Stimulated activated CD8-positive, alpha-beta memory T cell treated with anti-CD3 and anti-CD28 coated beads, Interleukin-15, amount 100 ng/mL, for 48 hours (primary cell): ENCODE results near the gene PHACTR3.

Source experiments
- DNase-seq, 2 donors: peaks; one replicate each; pipeline ENCODE4 v3.0.0-alpha.2; 2020; ENCODE audit warnings: low read depth in 2 of 2

Gene PHACTR3

DNA sequence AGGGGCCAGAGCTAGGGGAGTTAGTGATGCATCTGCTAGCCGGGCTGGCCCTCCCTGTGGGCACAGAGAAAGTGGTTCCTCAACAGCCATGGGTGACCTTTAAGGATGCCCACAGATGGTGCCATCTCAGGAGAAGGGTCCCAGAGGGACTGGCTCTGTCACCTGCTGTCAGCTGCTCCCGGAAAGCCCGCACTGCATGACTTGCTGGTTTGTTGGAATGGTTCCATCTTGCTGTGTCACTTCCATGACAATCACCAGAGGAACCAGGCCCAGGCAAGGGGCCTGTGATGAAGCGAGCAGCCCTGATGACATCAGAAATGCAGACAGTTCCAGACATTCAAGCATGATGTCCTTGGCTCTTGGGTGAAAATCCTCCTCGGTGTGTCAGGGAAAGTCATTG, 125.2 kb downstream of the PHACTR3 start:
- no peak for DNase-seq

DNA sequence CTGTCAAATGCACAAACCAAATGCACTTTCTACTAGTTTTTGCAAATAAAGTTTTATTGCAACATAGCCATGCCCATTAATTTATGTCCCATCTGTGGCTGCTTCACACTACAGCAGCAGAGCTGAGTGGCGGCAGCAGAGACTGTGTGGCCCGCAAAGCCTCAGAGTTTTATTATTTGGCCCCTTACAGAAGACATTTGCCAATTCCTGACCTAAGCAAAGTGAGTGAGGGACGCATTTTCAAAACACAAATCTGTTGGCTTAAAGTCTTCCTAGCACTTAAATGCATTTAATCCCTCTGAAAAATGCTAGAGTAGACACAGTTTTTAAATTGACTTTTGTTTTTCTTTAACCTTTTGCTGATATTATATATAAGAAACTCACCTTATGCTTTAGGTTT, 126.4 kb downstream of the PHACTR3 start:
- no peak for DNase-seq

DNA sequence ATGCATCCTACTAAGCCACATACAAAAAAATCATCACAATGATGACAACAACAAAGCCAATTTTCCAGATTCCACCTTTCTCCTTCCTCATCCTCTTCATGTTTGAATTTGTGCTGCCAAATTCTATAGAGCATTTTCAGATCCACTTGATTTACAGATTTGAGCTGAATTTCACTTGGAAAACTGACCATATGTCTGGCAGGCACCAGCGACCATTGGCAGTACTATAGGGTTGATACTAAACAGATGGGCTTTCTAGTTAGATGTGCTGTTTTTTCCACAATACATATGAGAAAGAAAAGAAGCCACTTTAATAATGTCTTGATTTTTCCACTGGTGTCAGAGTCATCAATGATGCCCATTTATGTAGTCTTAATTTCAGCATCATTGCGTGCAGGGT, 127.0 kb downstream of the PHACTR3 start:
- DNase-seq: no peak

DNA sequence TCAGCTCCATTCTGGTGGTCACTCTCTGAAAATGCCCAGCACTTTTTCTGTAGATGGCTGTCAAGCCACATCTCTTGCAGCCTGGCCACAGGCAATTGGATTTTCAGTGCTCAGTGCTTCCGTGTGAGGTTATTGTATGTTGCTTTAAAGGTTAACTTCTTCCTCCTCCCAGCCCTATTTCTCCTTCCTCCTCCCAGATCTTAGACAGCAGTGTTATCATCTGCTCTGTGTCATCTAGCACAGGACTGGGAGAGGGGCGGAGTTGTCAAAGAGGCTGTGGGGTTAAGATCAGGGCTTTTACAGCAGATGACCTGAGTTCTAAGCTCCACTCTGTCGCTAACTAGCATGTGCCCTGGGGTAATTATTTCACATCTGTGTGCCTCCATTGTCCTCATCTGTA, 129.0 kb downstream of the PHACTR3 start:
- no peak for DNase-seq

DNA sequence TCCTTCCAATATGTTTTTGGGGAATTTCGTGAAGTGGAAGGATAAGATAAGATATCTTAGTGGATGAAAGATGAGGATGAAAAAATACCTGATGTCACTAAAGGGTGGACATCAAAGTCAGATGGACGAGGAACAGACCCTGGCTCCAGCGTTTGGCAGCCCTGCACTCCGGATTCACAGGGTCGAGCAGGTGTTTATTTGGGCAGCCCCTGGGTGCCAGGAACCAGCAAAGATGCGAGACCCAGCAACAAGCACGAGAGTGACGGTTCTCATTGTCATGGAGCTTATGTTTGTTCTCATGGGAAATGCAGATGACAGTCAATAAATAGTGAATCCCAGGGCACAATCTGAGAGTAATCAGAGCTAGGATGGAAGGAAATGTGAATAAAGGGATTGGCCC, 131.1 kb downstream of the PHACTR3 start:
- DNase-seq: no peak

DNA sequence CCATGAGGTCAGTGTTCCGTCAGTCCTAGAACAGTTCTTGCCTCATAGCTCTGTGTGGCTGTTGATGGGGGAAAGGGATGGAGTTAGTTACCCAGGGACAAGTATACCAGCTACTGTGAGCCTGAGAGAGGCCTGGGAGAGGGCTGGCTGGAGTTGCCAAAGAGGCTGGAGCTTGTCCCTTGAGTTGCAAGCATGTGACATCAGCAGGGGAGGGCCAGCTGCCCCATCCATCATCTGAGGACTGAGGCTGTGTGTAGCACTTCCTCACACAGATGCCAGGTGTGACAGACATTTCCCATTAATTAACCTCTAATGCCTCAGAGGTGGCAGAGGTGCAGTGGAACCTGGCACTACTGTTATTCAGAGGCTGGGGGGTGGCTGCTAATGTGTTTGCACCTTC, 131.6 kb downstream of the PHACTR3 start:
- DNase-seq: no peak

DNA sequence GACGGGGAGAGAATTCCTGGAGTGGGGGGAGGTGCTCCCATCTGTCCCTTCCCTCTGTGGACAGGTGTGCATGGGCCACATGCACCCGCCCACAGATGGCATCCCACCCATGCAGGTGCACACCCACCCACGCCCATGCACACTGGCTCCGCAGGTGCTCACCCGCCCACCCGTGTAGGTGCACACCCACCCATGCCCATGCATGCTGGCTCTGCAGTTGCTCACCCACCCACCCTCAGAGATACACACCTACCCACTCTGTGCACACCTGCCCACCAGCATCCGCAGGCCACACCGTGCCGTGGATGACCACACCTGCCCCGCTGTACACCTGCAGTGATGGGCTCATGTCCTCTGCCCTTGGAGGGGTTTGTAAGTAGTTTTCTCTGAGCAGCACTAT, 132.0 kb downstream of the PHACTR3 start:
- no peak for DNase-seq

DNA sequence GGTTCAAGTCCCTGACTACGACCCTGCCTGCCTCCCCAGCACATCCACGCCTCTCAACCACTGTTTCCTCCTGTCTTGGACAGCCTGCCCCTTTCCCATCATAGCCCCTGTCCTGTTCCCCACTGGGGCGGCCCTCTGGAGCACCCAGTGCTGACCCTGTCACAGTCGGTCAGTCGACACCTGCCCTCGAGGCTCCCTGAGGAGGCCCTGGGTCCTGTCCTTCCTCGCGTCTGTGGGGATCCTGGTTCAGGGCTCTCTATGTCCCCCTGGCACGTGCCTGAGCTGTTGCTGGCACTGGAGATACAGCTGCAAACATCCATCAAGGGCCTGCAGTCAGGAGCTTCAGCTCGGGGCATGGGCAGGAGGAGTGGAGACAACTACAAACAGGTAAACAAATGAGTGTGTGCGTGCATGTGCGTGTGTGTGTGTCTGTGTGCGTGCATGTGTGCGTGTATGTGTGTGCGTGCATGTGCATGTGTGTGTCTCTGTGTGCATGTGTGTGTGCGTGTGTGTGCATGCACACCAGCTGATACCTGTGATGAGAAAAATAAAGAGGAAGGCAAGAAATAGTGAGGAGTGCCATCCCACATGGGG, 132.8 kb downstream of the PHACTR3 start:
- no peak for DNase-seq

DNA sequence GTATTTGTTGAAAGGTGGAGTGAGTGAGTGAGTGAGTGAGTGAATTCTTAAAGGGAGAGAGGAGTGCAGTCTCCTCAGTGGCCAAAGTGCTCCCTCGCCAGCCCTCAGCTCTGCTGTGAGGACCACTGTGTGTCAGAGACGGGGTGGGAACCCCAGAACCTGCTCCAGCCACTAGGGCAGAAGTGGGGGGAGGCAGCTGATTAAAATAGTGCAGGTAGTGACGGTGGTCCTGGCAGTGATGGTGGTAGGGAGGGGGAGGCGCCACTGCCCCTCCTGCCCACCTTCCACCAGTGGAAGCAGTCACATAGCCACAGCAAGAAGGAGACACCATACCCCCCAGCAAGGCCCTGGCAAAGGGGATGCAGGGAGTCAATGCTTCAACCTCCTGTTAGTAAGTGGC, 133.5 kb downstream of the PHACTR3 start:
- no peak for DNase-seq

DNA sequence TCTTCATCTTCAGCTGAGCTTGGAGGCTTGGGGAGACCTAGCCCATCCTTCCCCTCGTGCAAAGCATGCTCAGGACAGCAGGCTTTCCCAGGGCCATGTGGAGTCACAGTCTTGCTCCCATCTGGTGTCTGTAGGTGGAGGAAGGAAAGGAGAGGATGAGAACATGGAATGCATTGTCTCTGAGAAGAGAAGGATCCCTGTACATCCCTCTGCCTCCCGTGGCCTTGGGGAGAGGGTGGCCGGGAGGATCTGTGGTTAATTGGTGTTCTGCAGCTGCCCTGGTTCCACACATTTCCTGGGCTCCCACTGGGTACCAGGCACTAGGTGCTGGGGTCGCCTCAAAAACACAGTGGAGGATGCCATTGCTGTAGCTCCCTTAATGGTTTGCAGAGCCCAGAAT, 134.5 kb downstream of the PHACTR3 start:
- DNase-seq: no peak

DNA sequence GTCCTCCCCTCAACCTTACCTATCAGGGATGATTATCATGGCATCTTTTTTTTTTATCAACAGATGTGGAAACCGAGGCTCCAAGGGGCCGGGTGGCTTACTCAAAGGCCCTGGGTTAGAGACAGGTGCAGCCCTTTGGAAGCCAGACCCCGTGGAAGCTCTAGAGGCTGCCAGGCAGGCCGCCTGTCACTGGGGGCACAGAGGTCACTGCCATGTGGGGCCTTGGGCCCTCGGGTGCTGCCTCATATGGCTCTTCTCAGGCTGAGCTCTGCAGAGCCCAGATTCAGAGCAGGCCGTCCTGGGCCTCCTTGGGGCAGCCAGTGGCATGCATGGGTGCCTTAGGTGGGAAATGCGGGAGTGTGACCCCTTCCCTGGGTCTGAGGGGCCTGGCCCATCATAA, 136.3 kb downstream of the PHACTR3 start:
- DNase-seq: no peak

DNA sequence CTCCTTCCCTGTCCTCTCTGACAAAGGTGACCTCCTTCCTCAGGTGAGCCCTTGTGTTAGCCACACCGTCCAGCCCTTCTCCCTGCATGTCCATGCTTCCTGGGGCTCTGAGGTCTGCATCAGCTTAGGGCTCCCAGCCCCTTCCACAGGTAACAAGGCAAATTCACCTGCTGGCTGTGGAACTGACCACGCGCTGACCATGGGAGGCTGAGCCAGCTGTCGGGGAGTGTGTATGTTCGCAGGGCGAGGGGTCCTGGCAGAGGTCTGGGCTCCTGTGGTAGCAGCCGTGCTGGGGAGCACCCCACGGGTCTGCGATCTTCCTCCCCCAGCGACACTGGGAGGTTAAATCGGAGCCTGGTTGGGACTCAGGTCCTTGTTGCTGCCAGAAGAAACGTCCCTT, 136.7 kb downstream of the PHACTR3 start:
- no peak for DNase-seq

DNA sequence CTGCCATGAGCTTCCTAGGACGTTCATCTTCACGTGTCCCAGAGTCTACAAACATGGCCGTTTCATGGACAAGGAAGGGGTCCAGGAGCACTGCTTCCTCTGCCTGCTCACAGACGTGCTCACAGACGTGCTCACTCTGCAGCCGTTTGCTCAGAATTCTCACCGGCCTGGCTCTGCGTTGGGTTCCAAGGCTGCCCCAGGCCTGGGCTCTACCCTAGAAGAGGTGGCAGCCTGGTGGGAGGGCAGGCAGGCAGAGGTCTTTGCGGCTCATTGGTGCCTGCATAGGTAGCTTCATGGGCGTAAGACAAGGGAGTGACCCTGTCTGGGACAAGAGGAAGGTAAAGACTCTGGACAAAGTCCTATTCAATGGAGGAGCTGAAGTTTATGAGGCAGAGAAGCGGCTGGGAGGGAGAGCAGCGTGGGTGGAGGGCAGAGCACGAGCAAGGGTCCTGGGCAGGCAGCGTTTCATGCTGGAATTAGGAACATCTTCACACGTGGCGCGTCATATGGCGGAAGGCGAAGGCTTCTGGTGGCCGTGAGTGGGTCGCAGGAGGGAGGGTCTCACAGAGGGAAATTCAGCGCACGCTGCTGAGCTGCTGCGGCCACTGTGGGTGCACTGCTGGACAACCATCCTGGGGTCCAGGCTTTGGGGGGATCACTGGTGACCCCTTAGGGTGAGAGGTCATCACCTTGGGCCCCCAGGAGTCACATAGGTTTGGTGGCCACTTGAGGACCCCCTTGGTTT, 138.2 kb downstream of the PHACTR3 start:
- DNase-seq: no peak

DNA sequence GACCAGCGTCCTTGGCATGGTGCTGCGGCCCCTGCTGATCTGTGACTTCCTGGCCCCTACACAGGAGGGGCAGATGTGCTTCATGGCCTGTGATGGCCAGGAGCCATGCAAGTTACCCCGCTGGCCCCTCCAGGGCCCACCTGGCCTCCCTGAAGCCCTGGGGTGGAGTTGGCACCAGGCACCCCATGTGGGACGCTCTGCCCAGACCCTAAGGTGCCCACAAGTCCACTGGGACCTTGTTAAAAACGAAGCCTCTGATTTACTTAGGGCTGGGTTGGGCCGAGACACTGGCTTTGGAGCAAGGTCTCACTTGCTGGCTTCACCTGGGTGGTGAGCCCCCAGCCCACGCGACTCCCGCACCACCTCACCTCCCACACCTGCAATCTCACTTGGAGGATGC, 139.0 kb downstream of the PHACTR3 start:
- no peak for DNase-seq

DNA sequence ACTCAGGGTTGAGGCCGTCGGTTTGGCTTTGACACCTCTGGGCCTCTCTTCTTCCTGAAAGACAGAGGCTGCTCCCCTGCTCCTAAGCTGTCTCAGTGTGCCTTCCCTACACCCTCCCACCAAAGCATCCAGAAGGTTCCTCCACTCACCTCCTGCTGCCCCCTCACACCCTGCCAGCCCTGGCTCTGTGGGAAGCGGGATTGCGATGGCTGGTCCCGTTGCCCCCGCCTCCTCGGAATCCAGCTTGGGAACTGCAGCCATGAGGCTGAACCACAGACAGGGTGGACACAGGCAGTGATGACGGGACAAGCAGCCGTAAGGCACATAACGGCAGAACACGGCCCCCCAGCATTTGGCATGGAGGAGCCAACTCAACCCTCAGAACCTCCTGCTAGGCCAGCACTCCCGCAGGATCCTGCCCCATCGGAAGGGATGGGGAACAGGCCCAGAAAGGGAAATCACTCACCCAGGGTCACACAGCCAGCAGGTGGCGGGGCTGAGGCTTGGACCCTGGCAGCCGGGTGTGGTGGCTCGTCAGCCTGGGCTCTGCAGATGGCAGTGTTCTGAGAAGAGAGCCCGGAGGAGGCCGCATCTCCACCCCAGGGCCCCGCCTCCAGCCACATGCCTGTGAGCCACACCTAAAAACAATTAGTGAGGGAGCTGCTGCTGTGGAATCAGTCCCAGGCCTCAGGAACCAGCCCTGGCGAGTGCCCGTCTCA, 139.6 kb downstream of the PHACTR3 start:
- DNase-seq: no peak

DNA sequence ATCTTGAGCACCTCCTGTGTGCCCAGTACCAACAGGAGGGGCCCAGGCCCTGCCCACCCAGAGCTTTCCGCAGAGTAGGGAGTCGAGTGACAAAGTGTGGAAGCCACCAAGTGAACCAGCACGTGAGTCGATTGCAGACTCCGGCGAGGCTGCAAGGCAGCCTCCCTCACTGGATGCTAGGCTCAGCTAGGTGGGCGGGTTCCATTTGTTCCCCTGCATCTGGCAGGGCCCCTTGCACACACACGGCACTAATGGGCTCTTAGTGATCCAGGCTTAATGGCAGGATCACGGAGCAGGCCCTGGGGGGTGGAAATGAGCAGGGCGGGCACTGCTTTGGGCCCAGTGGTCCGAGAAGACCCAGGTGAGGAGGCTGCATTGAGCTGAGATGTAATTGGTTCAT, 140.4 kb downstream of the PHACTR3 start:
- no peak for DNase-seq

DNA sequence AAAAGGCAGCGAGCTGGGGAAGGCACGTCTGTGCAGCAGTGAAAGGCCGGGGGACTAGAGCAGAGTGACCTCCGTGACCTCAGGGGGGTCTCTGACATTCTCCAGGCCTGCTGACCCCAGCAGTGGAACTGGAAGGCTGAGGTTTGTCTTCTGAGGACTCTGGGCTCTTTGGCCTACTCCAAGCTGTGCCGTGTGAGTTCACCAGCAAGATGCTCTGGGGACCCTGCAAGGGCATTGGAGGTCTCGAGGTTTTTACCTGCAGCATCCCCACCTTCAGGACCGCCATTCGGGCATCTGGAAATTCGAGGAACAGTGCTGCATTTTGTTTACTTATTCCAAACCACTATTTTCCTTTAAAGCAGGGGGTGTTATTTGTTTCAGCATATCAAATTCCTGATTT, 140.9 kb downstream of the PHACTR3 start:
- no peak for DNase-seq

DNA sequence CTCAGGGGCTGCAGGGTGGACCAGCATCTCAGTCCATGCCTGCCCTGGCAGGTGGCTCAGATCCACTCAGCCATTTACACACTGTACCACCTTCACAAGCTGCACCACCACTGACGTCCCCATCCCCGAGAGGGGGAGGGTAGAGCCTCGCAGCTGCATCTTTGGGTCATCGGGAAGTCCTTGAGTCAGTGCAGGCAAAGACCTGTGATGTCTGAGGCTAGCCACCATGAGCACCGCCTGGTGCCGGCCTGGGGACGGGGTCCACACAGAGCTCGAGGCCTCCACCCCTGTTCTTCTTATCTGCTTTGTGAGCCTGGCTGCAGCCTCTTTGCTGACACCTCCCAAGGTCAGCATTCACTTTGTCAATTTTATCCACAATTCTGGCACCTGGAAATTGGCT, 141.4 kb downstream of the PHACTR3 start:
- DNase-seq: no peak

DNA sequence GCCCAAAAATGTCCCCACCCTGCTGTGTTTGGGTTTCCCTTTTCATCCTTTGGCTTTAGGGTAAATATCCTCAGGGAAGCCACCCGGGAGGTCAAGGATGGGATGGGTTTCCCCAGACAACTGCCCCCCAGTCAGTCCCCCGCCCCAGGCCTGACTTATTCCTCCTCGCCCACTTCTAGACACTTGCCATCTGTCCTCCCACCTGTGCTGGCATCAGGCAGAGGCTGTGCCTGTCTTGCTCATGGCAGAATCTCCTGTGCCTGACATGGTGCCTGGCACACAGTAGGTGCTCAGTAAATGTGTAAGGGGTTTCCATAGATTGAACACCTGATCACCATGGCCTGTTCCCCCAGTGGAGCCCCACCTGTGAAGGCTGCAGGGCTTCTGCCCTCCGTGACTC, 141.8 kb downstream of the PHACTR3 start:
- no peak for DNase-seq

DNA sequence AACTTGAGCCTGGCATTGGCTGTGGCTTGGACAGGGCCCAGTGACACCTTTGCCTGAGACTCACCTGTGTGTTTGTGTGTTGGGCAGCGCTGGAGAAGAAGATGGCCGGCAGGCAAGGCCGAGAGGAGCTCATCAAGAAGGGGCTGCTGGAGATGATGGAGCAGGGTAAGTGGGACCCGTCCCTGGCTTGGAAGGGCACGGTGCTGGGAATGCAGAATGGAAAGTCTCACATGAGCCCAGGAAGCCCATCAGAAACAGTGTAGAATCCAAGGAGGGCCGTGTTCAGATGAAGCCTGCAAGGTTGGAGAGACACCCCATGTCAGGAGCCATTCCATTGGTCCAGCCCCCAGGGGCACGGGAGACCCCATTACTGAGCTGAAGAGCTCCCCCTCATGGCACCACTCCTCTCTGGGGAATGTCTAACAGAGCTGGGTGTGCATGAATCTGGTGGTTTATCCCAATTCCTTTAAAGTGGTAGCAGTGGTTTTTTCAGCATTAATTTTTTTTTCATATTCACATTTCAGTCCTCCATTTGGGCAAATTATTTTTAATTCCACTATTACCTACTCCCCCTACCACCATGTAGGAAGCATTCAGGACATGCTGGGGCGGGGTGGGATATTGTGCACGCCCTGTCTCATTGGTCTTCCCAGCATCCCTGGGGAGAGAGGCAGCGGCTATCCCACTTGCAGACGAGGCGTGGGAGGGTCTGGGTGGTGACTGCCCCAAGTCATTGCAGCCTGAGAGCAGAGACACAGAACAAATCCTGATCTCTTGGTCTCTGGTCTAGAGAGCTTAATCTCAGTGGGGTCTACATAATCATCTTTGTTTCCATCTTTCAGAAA, 143.6 kb downstream of the PHACTR3 start:
- DNase-seq: no peak

DNA sequence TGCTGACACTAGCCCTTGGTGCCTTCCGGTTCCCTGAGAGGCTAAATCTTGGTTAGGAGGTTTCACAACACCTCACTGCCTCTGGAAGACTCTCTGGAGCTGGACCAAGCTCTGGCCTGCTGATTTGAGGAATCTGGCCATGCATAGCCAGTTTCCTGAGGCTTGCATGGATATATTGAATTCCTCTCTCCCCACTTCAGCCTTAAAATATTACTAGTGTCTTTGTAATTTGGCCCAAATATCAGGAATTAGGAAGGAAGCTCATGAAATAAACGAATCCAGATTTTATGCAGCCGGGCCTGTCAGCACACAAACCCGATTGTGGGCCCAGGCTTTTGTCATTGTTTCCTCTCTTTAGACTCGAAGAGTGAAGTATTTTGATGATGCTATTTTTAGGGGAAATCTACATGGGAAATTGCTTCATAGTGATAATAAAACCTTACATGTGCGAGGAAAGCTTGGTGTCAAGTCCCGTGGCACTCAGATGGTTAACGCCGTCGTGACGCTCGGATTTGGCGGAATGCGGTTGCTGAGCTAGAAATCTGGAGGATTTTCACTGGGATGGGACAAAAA, 144.4 kb downstream of the PHACTR3 start:
- DNase-seq: no peak

DNA sequence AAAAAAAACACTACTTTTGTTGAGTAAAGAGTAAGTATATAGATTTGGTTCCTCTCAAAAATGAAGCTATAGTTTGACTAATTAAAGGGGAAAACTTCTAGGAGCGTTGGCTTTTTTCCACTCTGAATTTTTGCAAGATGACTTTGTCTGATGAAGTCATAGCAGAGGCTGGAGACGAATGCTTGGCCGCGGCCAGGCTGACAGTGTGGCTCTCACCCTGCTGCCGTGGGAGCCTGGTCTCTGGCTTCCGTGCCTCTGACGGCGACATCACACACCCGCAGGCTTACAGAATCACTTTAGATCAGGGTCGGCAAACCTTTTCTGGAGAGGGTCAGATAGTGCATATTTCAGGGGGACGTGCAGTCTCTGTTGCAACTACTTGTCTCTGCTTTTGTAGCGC, 145.0 kb downstream of the PHACTR3 start:
- DNase-seq: no peak
